Measurements from ENCODE around the gene ZNF689.
"Not testable (repeated sequence)": the region's sequence is repeated elsewhere in the genome, so short reads cannot be mapped to it uniquely, and the experiment has no call there.

Gene ZNF689

DNA sequence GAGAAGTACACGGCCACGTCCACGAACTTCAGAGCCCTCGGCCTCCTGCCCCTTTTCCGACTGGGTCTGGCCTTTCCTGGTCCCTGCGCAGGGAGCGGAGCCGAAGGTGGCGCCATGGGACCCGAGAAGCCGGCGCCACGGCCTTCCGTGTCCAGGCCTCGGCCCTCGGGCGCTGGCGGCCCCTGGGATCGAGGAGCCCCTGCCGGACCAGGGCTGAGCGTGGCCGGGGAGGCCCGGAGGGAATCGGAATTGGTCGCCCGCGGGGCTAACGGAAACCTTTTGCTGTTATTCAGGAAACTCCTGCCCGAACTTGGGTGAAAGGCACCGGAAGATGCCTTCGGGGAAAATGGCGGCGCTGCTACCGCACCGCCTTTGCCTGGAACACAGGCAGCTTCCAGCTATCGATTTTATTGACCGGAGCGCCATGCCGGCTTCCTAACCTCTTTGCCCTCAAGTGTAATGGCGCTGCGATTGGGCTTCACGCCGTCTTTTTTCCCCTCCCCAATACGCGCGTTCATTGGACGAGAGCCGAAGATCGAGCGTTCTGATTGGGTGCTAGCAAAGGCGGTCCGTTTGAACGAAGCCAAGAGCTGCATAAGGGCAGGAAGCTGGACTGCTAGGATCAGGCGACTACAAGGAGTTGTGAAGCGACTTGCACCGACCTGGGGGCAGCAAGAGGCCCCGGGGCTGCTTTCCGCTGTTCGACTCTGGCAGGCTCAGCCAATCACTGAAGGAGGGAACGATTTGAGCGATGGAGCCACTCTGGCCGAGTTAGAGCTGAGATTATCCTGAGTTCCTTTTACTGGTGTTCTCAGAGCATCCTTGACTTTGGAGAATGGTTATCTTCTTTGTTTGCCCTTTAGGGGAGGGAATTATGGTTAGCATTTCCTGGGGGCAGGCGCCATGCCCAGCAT, at the start of gene ZNF689:
TSS of gene ZNF689 (minus strand) at position 464 of the 914 bp plus-strand sequence. CDS start at position 116, 348 bp downstream.
- DNase-seq (ENCODE audit: low read depth), result peak; percentile 96

DNA sequence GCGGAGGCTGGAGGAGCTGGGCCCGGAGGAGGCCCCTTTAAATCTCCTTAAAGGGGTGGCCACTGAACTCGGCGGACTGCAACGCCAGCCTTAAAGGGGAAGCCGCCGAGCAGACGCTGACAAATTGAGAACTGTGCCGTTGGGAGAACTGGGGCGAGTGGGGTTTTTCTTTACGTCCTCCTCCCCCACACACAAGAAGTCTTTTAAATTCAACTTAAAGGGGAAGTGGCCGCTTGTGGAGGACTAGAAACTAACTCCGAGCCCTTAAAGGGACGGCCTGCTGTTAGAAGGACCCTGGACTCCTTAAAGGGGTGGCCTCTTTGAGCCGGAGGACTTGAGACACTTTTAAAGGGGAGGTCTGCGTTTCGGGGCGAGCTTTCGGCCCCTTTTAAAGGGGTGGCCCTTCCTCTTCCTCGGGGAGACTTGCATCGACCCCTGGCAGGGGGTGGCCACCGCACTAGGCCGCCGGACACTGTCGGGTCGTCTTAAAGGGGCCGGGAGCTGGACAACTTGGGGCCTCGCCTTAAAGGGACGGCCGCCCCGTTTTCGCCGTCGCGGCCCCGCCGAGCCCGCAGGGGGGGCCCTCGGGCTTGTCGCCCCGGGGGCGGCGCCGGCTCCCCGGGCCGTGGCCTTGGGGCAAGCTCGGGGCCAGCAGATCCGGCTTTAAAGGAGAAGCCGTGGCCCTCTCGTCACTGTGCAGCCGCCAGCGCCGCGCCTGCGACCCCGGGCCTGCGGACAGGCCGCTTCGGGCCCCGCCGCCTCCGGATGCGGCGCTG, 48.7 kb upstream of the ZNF689 start:
- peak; percentile 97 for DNase-seq (ENCODE audit: low read depth)

DNA sequence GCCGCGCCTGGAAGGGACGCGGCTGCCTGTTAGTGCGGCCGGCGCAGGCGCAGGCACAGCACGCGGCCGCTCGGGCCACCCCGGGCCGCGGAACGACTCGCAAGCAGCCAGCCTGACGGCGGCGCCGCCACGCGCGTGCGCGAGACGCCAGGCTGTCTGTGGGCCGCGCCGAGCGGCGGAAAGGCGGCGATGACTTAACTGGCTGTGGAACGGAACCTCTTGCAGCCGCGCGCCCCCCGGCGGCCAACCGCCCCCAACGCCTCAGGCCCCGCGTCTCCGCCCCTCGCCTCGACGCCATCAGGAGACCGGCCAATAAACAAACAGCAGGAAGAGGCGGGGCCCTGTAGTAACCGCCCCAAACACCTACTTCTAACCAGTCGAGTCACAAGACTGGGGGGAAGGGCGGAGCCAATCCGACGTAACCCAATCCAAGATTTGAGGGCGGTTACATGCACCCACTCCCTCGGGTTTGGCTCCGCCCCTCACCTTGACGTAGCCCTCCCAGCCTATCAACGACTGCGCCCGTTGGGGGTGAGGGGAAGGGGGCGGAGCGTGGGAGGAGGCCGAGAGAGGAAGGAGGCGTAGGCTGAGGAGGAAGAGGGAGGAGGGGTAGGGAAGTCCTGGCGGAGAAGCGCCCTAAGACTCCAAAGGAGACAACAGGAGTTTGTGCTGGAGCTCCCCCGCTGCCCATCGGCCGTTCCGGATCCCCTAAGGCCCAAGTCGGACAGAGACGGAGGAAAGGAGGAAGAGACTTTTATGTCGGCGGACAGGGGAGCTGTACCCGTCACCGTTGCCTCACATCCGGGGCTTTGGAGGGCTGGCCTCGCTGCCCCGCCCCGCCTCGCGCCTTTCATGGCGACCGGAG, 47.9 kb upstream of the ZNF689 start, which contains the start of gene FBRS:
TSS of gene FBRS (plus strand) at position 566 of the 865 bp plus-strand sequence. CDS start 1,088 bp downstream, outside the sequence.
- peak; percentile 100 for DNase-seq (ENCODE audit: low read depth)

DNA sequence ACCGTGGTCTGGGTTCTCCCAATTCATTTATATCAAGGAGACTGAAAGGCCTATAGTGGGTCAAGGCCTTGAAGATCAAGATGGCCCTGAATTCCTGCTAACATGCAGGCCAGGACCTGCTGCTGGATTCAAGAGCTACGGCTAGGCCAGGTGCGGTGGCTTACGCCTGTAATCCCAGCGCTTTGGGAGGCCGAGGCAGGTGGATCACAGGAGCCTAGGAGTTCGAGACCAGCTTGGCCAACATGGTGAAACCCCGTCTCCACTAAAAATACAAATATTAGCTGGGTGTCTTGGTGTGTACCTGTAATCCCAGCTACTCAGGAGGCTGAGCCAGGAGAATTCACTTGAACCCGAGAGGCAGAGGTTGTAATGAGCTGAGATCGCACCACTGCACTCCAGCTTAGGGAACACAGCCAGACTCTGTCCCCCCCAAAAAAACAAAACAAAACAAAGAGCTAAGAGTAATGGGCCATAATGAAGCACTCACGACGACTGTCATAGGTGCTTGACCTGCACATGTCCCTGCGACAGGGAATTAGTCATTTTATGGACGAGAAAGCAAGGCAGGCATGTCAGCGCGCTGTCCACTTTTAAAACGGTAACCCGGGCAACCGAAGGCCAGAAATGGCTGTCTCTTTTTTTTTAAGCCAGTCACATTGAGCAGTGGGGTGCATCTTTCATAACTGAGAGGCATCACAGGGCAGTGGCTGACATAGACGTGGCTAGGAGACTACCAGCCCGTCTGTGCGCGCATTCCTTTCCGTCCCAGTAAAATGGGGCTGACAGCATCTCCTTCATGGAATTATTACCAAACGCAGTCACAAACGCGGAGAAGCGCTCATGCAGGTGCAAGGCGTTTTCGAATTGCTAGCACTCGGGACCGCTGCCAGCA, 47.0 kb upstream of the ZNF689 start:
- no peak for DNase-seq (ENCODE audit: low read depth)

DNA sequence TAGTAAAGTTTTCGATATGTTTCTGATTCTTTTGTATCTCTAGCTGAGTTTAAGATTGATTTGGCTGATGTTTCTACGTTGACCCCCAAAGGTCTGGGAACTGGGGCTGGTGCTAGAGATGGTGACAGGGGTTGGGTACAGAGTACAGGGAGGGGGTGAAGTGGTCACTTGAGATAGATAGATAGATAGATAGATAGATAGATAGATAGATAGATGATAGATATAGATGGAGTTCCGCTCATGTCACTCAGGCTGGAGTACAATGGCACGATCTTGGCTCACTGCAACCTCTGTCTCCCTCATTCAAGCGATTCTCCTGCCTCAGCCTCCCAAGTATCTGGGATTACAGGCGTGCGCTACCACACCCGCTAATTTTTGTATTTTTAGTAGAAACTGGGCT, 46.2 kb upstream of the ZNF689 start:
- no peak for DNase-seq (ENCODE audit: low read depth)

DNA sequence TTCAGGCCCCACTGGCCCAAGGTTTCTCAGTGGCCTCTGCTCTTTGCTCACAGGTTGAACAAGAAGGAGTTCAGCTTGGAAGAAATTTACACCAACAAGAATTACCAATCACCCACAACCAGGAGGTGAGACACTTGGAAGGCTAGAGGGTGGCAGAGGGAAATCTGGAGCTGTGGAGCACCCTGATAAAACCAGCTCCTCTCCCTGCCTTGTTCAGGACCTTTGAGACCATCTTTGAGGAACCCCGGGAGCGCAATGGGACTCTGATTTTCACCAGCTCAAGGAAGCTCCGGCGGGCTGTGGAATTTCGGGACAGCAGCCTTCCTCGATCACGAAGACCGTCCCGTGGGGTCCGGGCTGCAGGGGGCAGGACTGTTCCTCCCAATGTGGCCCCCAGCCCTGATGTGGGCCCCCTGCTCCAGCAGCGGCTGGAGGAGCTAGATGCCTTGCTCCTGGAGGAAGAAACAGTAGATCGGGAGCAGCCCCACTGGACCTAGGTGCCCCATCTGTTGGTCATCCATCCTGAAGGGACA, 45.7 kb upstream of the ZNF689 start:
- no peak for DNase-seq (ENCODE audit: low read depth)

DNA sequence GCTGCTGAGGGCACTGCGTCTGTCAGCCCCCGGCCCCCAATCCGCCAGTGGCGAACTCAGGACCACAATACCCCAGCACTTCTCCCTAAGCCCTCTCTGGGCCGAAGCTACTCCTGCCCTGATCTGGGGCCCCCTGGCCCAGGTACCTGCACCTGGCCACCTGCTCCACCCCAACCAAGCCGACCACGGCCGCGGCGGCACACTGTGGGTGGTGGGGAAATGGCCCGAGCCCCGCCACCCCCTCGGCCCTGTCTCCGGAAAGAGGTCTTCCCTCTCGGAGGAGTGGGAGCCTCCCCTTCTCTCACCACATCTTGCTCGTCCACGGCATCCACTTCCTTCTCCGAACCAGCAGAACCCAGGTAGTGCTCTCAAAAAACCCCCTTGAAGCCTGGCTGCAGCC, 44.7 kb upstream of the ZNF689 start:
- no peak for DNase-seq (ENCODE audit: low read depth)

DNA sequence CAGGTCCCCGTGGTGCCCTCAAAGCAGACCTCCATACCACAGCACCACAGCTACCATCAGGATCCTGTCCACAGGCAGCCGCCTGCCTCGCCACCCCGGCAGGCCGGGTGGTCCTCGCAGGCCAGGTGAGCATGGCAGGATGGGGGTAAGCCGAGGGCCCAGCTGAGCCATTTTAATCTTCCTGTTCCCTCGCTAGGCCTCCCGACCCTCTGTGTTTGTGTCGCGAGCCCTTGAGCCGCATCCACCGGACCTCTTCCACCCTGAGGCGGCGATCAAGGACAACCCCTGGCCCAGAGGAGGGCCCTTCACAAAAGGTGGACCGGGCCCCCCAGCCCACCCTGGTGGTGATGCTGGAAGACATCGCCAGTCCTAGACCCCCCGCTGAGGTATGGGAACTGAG, 42.5 kb upstream of the ZNF689 start:
- DNase-seq (ENCODE audit: low read depth), result no peak

DNA sequence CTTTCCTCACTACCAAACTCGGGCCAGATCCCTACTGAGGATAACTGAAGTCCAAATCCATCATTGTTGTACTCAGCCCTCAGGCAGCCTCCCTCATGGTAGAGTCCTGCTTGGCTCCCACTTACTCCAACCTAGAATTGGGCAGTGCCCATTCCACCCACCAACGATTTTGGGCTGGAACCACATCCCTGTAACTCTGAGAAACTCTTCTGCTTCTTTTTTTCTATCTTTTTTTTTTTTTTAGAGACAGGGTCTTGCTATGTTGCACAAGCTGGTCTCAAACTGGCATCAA, 41.8 kb upstream of the ZNF689 start:
- DNase-seq (ENCODE audit: low read depth), result no peak

DNA sequence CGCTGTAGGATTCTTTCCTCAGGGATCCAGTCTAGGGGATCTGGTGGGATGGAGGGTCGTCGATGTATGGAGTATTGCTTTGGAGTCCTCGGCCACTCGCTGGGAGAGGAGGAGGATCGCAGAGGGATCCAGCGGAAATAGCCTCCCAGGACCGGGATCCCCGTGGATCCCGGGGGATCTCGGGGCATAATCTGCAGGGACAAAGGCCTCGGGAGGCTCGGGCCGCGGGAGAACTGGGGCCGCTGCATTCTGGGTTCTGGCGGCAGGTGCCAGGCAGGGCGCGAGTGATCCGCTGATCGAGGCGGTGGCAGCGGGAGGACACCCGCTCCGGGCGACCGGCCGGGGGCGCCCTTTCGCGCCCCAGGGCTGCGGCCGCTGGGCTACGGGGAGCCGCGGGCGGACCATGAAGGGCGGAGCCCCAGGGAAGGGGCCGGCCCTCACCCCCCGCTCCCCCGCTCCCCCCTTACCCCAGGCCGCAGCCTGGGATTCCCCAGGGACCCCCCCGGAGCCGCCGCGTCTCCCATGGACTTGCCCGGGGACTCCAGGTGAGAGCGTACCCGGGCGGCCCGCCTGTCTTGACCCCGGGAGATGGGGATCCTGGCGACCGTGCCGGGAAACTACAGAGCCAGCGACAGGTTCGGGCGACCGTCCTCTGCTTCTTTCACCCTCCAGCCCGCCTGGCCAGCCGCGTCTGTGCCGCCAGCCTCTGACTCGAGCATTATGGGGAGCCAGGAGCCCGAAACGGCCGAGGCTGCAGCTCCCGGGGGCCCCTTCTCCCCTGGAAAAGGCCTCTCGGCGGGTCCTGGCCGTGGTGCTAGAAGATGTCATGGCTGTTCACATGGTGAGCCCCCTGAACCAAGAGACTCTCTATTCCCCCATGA, 41.2 kb upstream of the ZNF689 start:
- peak; percentile 55 for DNase-seq (ENCODE audit: low read depth)

DNA sequence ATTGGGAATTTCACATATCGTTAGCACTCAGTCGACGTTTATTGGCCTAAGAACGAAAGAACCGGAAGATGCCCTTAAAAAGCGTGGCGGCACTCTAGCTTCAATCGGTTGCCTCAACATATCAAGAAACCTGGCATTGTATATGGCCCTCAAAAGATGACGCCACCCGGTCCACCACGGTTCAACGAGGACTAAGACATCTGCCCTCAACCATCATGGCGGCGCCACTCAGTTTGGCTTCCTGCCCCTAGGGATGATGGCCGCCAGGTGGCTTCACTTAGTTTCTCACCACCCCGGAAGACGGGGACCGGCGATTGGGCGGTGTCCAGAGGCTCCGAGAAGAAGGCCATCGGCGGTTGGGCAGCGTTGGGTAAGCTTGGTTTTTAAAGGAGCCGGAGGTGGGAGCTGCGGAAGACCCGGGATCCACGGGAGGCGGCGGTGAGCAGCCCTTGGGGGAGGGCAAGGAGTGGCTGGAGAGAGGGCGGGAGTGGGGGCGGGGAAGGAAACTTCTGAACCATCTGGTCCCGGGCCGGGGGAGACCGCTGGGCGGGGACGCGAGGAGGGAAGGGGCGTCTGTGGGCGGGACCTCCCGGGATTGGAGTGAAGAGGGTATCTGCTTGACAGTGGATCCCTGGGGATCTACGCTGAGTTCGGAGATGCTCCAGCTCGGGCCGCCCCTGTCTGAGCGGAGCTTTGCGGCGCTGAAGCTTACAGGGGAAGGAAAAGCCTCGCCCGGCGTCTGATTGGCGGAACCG, 40.4 kb upstream of the ZNF689 start, which contains the start of gene PRR14:
TSS of gene PRR14 (plus strand) at position 592 of the 755 bp plus-strand sequence. CDS start 686 bp downstream, outside the sequence.
- DNase-seq (ENCODE audit: low read depth), result peak; percentile 100

DNA sequence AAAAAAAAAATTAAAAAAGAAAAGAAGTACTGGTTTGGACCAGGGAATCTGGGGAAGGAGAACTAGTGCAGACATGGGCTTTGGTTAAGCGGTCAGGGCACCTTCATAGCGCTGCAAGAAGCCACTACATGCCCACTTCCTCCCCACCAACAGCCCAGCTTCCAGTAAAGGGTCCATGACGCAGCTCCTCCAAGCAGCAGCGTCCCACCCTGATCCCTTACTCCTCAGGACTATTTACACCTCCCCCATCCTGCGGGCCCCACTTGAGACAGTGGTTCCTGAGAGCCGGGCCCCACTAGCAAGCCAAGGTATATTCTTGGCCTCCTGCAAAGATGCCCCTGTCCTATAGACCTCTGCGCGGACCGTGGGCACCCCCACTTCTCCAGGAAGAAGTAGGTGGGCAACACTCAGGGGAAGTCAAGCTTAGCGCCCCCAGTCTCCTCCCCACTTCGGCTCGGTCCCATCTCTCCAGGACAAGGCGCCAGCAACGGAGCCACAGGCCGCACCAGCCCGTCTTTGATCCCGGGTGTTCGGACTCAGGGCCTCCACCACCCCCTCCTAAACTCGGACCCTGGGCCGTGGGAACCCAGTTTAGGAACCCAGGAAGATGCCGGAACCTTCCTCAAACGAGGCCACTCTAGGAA, 39.7 kb upstream of the ZNF689 start:
- DNase-seq (ENCODE audit: low read depth), result no peak

DNA sequence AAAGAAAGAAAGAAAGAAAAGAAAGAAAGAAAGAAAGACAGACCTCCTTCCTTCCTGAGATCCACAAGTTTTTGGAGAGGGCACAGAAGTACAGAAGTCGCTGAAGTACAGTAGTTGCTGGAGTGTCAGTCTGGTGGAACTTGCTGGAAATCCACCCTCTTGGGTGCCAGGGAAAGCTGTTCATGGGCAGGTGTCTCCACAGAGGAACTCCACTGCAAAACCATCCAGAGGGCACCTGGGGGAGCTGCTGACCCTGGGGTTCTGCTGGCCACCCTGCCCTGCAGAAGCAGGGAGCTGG, 37.0 kb upstream of the ZNF689 start:
- no peak for DNase-seq (ENCODE audit: low read depth)

DNA sequence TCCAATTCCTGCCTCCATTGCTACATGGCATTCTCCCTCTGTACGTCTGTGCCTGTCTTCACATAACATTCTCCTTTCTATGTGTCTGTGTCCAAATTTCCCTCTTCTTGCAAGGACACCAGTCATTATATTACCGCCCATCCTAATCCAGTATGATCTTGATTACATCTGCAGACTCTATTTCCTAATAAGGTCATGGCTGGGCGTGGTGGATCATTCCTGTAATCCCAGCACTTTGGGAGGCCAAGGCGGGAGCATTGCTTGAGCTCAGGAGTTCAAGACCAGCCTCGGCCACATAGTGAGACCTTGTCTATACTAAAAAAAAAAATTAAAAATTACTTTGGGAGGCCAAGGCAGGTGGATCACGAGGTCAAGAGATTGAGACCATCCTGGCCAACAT, 35.5 kb upstream of the ZNF689 start:
- no peak for DNase-seq (ENCODE audit: low read depth)

DNA sequence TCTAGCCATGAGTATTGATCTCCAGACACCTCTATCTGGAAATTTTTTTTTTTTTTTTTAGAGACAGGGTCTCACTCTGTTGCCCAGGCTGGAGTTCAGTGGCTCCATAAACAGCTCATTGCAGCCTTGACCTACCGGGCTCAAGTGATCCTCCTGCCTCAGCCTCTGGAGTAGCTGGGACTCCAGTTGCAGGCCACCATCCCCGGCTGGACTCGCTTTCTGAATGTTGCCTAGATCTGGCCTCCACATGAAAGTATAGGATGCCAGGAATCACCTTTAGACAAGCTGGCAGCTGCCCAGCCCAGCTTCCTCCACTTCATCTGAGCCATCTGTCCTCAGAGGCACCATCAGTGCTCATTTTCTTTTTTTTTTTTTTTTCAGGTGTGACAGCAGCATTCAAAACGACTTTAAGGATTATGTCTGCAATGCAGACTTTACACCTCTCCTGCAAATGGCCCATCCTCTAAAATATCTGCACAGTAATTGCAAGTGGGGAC, 34.2 kb upstream of the ZNF689 start:
- DNase-seq (ENCODE audit: low read depth), result no peak

DNA sequence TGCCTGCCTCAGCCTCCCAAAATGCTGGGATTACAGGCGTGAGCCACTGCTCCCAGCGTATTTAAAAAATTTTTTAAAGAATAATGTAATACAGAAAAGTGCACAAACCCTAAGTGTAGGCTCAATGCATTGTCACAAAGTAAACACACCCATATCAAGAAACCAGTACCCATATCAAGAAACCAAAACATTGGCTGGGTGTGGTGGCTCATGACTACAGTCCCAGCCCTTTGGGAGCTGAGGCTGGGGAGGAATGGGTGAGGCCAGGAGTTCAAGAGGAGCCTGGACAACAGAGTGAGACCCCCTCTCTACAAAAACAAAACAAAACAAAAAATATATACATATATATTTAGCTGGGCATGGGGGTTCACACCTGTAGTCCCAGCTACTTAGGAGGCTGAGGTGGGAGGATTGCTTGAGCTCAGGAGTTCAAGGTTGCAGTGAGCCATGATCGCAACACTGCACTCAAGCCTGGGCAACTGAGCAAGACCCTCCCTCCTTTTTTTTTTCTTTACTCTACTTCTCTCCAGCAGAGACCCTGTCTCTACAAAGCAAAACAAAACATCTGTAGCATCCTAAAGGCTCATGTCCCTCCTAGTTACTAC, 31.3 kb upstream of the ZNF689 start:
- no peak for DNase-seq (ENCODE audit: low read depth)

DNA sequence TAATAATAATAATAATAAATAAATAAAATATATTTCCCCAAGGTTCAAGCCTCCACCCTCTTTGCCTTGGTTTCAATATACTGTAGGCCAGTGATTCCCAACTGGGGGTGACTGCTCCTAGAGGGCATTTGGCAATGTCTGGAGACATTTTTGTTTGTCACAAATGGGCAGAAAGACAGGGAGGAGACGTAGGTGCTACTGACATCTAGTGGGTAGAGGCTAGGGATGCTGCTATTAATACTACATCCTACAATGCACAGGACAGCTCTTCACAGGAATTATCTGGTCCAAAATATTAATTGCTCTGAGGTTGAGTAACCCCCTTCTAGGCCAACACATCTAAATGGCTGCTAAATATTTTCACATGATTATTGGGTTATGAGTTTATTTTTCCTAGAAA, 27.8 kb upstream of the ZNF689 start:
- peak; percentile 49 for DNase-seq (ENCODE audit: low read depth)

DNA sequence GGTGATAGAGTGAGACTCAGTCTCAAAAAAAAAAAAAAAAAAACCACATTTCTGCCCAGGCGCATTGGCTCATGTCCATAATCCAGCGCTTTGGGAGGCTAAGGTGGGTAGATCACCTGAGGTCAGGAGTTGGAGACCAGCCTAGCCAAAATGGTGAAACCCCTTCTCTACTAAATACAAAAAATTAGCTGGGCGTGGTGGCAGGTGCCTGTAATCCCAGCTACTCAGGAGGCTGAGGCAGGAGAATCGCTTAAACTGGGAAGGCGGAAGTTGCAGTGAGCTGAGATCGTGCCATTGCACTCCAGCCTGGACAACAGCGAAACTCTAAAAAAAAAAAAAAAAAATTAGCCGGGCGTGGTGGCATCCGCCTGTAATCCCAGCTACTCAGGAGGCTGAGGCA, 26.9 kb upstream of the ZNF689 start:
- not testable (repeated sequence) for DNase-seq (ENCODE audit: low read depth)
